Neural cell (in vitro differentiated cells): ENCODE measurements around the gene NDST1. TPM values are rescaled to one million over a fixed set of nuclear protein-coding genes. Genes with fewer than 3 reads are reported as not detected.

Experiments
- H2AFZ ChIP-seq: fragments of 200-600, 300-800 bp; sonication (generic), shearing (Covaris generic); 2 replicates; pipeline ENCODE4 v1.6.0; 2014; ENCODE audit warnings: low read depth, mild to moderate bottlenecking, antibody characterized with exemption, low read length, moderate library complexity
- H3F3A ChIP-seq: fragments of 200-600 bp; shearing (Covaris generic); 2 replicates; pipeline ENCODE4 v1.6.1; 2016; ENCODE audit warnings: mild to moderate bottlenecking, moderate library complexity, mixed read lengths, antibody characterized with exemption, low read length; ENCODE audit not compliant: insufficient read depth, poor library complexity, severe bottlenecking
- H3K27ac ChIP-seq: fragments of 200-600, 300-800 bp; sonication (generic), shearing (Covaris generic); 2 replicates; pipeline ENCODE4 v1.5.1; 2014; ENCODE audit warnings: mild to moderate bottlenecking, low read length, moderate library complexity
- H3K27me3 ChIP-seq: fragments of 300-800, 200-600 bp; sonication (generic), shearing (Covaris generic); 2 replicates; pipeline ENCODE4 v1.6.0; 2014; ENCODE audit warnings: mild to moderate bottlenecking, low read depth, low read length, moderate library complexity; ENCODE audit not compliant: insufficient read depth
- H3K36me3 ChIP-seq: fragments of 300-800, 200-600 bp; sonication (generic), shearing (Covaris generic); 2 replicates; pipeline ENCODE4 v1.5.1; 2014; ENCODE audit warnings: mild to moderate bottlenecking, antibody characterized with exemption, low read length, moderate library complexity; ENCODE audit not compliant: insufficient read depth
- H3K4me2 ChIP-seq: fragments of 300-800, 200-600 bp; sonication (generic), shearing (Covaris generic); 2 replicates; pipeline ENCODE4 v1.6.0; 2014; ENCODE audit warnings: mild to moderate bottlenecking, low read length
- H3K4me3 ChIP-seq: fragments of 300-800, 200-600 bp; sonication (generic), shearing (Covaris generic); 2 replicates; pipeline ENCODE4 v1.5.1; 2014; ENCODE audit warnings: mild to moderate bottlenecking, low read length, moderate library complexity
- H3K79me2 ChIP-seq: fragments of 200-600 bp; shearing (Covaris generic); replicated peaks from 2 replicates; pipeline ENCODE4 v1.6.0; 2014; ENCODE audit warnings: mild to moderate bottlenecking, low read length, moderate library complexity; ENCODE audit not compliant: insufficient read depth
- H3K9ac ChIP-seq: fragments of 300-800, 200-600 bp; sonication (generic), shearing (Covaris generic); 2 replicates; pipeline ENCODE4 v1.6.1; 2016; ENCODE audit warnings: mild to moderate bottlenecking, low read length, mixed read lengths
- H3K9me2 ChIP-seq: fragments of 200-600 bp; shearing (Covaris generic); 2 replicates; pipeline ENCODE4 v1.6.1; 2016; ENCODE audit warnings: mild to moderate bottlenecking, low read length, mixed read lengths; ENCODE audit not compliant: insufficient read depth
- H3K9me3 ChIP-seq: fragments of 200-600, 300-800 bp; sonication (generic), shearing (Covaris generic); 2 replicates; pipeline ENCODE4 v1.6.1; 2016; ENCODE audit warnings: mild to moderate bottlenecking, mixed run types, low read length, moderate library complexity, mixed read lengths
- H4K20me1 ChIP-seq: fragments of 200-600 bp; shearing (Covaris generic); 2 replicates; pipeline ENCODE4 v1.6.1; 2016; ENCODE audit warnings: mild to moderate bottlenecking, mixed run types; ENCODE audit not compliant: insufficient read depth
- EP300 ChIP-seq: fragments of 450-650 bp; conservative IDR thresholded peaks from 2 replicates; pipeline ENCODE4 v1.6.1; 2014; ENCODE audit warnings: antibody characterized with exemption, mild to moderate bottlenecking, moderate library complexity; ENCODE audit not compliant: poor library complexity, severe bottlenecking
- EZH2 ChIP-seq: fragments of 200-600, 300-800 bp; shearing (Covaris generic), sonication (generic); IDR thresholded peaks from 2 replicates; pipeline ENCODE4 v1.6.1; 2014; ENCODE audit warnings: antibody characterized with exemption, low read length, borderline replicate concordance, mild to moderate bottlenecking; ENCODE audit not compliant: insufficient read depth, poor library complexity, severe bottlenecking
- MXI1 ChIP-seq: fragments of 450-650 bp; conservative IDR thresholded peaks from 2 replicates; pipeline ENCODE4 v1.6.1; 2014; ENCODE audit warnings: antibody characterized with exemption, mild to moderate bottlenecking; ENCODE audit not compliant: poor library complexity, severe bottlenecking
- POLR2AphosphoS5 ChIP-seq: IDR thresholded peaks from 2 replicates; pipeline ENCODE4 v1.6.1; 2012
- RAD21 ChIP-seq: fragments of 450-650 bp; conservative IDR thresholded peaks from 2 replicates; pipeline ENCODE4 v1.6.1; 2014; ENCODE audit warnings: antibody characterized with exemption, mild to moderate bottlenecking, moderate library complexity
- SMC3 ChIP-seq: fragments of 450-650 bp; conservative IDR thresholded peaks from 2 replicates; pipeline ENCODE4 v1.6.1; 2014; ENCODE audit warnings: antibody characterized with exemption, mild to moderate bottlenecking, moderate library complexity; ENCODE audit not compliant: poor library complexity
- TAF1 ChIP-seq: IDR thresholded peaks from 2 replicates; pipeline ENCODE4 v1.6.1; 2012; ENCODE audit warnings: low read depth
- polyA plus RNA-seq: library from polyadenylated mRNA; depleted of rRNA; stranded (reverse); fragments of >200 nt; gene quantifications from 2 replicates; pipeline ENCODE4 v1.2.3, GENCODE V29; 2014
- TF ChIP-seq, protein P1 (sequence below): IDR thresholded peaks from 2 replicates; pipeline ENCODE4 v1.6.1; 2012; ENCODE audit warnings: borderline replicate concordance
- TF ChIP-seq, protein P2 (sequence below): fragments of 450-650 bp; IDR thresholded peaks from 2 replicates; pipeline ENCODE4 v1.5.1; 2014; ENCODE audit warnings: antibody characterized with exemption, mild to moderate bottlenecking, moderate library complexity; ENCODE audit not compliant: poor library complexity, severe bottlenecking

NDST1 gene
- polyA plus RNA-seq, 1 donor from 2014 or later, result 15.6 TPM

DNA sequence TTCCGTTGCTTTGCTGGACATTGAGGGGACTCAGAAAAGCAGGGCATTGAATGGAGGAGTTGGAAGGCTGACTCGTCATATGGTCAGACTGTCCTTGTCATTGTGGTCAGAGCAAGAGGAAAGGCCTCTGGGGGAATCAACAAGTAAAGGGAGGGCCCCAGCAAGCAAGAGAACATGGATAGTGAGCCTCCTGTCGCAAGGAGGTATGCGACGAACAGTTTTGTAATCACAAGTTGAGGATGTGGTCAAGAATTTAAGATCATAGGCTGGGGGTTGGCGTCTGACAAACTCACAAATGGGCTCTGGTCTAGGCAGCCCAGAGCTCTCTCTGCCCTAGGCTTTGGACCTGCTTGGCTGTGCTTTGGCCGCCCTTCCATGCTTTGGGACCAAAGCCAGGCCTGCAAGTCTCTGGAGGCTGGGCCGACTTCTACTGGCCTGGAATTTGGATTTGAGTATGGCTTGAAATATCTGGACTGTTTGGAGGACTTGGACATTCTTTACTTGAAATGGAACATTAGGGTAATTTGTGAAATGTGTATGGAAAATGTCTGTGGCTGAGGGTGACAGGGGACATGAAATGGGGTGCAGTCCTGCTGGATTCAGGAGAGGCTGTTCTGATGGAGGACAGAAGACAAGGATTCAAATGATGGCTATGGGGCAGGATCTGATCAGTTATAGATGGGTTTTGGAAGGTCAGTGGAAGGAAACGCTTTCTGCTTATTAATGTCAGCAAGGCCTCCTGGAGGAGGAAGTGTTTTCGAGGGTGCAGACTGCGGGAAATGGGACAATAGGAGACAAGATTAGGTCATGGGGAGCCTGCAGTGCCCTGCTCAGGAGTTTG, 19.2 kb upstream of the NDST1 start:
- H3K79me2 ChIP-seq, result peaks cover 59% of the 10 kb centered on the region
- H3K36me3 ChIP-seq, result no peaks in the 10 kb centered on the region
- H3K27ac ChIP-seq, result no peak overlapping the region
- TF ChIP-seq SMC3 (no peak), MXI1 (no peak), EP300 (no peak), RAD21 (no peak), TAF1 (no peak), POLR2AphosphoS5 (no peak), EZH2 (no peak)
- TF ChIP-seq, protein P1, sequence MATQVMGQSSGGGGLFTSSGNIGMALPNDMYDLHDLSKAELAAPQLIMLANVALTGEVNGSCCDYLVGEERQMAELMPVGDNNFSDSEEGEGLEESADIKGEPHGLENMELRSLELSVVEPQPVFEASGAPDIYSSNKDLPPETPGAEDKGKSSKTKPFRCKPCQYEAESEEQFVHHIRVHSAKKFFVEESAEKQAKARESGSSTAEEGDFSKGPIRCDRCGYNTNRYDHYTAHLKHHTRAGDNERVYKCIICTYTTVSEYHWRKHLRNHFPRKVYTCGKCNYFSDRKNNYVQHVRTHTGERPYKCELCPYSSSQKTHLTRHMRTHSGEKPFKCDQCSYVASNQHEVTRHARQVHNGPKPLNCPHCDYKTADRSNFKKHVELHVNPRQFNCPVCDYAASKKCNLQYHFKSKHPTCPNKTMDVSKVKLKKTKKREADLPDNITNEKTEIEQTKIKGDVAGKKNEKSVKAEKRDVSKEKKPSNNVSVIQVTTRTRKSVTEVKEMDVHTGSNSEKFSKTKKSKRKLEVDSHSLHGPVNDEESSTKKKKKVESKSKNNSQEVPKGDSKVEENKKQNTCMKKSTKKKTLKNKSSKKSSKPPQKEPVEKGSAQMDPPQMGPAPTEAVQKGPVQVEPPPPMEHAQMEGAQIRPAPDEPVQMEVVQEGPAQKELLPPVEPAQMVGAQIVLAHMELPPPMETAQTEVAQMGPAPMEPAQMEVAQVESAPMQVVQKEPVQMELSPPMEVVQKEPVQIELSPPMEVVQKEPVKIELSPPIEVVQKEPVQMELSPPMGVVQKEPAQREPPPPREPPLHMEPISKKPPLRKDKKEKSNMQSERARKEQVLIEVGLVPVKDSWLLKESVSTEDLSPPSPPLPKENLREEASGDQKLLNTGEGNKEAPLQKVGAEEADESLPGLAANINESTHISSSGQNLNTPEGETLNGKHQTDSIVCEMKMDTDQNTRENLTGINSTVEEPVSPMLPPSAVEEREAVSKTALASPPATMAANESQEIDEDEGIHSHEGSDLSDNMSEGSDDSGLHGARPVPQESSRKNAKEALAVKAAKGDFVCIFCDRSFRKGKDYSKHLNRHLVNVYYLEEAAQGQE, result no peak
- TF ChIP-seq, protein P2, sequence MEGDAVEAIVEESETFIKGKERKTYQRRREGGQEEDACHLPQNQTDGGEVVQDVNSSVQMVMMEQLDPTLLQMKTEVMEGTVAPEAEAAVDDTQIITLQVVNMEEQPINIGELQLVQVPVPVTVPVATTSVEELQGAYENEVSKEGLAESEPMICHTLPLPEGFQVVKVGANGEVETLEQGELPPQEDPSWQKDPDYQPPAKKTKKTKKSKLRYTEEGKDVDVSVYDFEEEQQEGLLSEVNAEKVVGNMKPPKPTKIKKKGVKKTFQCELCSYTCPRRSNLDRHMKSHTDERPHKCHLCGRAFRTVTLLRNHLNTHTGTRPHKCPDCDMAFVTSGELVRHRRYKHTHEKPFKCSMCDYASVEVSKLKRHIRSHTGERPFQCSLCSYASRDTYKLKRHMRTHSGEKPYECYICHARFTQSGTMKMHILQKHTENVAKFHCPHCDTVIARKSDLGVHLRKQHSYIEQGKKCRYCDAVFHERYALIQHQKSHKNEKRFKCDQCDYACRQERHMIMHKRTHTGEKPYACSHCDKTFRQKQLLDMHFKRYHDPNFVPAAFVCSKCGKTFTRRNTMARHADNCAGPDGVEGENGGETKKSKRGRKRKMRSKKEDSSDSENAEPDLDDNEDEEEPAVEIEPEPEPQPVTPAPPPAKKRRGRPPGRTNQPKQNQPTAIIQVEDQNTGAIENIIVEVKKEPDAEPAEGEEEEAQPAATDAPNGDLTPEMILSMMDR, result no peak
- peak overlapping the region; percentile 91 for H3K4me3 ChIP-seq
- H4K20me1 ChIP-seq, result no peaks in the 10 kb centered on the region
- H3K9ac ChIP-seq, result no peak overlapping the region
- H2AFZ ChIP-seq, result no peak overlapping the region
- no peaks in the 10 kb centered on the region for H3K9me3 ChIP-seq
- H3K27me3 ChIP-seq, result no peaks in the 10 kb centered on the region
- no peaks in the 10 kb centered on the region for H3K9me2 ChIP-seq
- no peak overlapping the region for H3K4me2 ChIP-seq
- H3F3A ChIP-seq, result no peaks in the 10 kb centered on the region

DNA sequence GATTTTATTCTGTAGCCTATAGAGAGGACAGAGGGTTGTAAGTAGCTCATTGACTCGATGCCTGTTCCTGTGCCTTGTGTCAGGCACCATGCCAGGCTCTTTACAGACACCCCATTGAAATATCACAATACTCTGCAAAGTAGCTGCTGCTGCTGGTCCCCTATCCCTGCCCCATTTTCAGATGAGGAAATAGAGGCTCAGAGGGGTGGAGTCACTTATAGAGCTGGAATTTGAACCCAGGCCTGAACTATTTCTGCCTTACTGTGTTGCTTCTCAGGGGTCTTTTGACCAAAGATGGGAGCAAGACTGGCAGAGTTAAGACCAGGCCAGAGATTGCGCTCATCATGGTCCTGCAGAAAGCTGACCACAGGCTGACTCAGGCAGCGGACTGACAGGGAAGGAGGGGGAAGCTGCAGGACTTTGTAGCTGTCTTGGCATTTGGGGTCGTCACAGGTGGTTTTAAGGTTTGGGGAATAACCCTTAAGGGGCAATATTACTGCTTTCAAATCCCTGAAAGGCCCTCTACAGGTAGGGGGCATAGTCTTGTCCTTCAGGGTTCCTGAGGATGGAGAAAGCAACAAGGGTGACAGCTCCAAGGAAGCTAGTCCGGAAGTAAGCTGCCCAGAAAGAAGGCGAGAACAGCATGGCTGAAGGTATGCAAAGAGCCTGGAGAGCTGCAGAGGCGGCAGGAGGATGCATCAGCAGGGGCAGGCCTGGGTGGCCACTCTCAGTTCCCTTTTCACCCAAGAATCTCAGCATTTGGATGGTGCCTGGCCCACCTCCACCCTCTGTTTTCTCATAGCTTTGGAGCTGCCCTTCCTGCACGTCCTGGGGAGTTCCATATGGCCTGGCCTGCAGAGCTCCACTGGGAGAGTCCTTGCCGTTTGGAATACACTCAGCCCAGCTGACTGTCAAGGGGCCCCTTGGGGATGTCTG, 18.3 kb upstream of the NDST1 start:
- no peak overlapping the region for H3K4me2 ChIP-seq
- no peak overlapping the region for H3K4me3 ChIP-seq

More for the DNA sequence above, 18.3 kb upstream of the NDST1 start:
- Histone ChIP-seq H4K20me1 (no peaks in the 10 kb centered on the region), H3K79me2 (peaks cover 59% of the 10 kb centered on the region), H2AFZ (no peak overlapping the region), H3K9ac (no peak overlapping the region), H3K27ac (no peak overlapping the region), H3K36me3 (no peaks in the 10 kb centered on the region), H3K9me2 (no peaks in the 10 kb centered on the region), H3K9me3 (no peaks in the 10 kb centered on the region), H3F3A (no peaks in the 10 kb centered on the region), H3K27me3 (no peaks in the 10 kb centered on the region)
- TF ChIP-seq MXI1 (no peak), EZH2 (no peak), SMC3 (no peak), TAF1 (no peak), POLR2AphosphoS5 (no peak), EP300 (no peak), RAD21 (no peak)
- TF ChIP-seq, protein P2, result no peak
- TF ChIP-seq, protein P1, result no peak
